OCI-LY7 (cell line): ENCODE data around the gene DPT. TPM values are rescaled to one million over a fixed set of nuclear protein-coding genes. Genes with fewer than 3 reads are reported as not detected.

ENCODE experiments used
- BruUV-seq: library from RNA; stranded (reverse); fragments of 400-500 nt; replicated peaks from 2 replicates; lab custom pipeline; 2021; lab: Mats Ljungman, UMichigan
- CTCF ChIA-PET: fragments of 300-600 bp; sonication (Branson Sonifier 250); formaldehyde crosslinking; loops from one replicate; lab custom pipeline; 2022; ENCODE audit warnings: antibody characterized with exemption; ENCODE audit not compliant: unreplicated experiment; lab: Charles Lee
- POLR2A ChIA-PET: fragments of 300-600 bp; sonication (Branson Sonifier 250); formaldehyde crosslinking; loops from one replicate; lab custom pipeline; 2022; ENCODE audit warnings: antibody characterized with exemption; lab: Charles Lee
- DNase-seq: peaks from one replicate; pipeline ENCODE4 v3.0.0-alpha.2; 2015; ENCODE audit warnings: low spot score
- H2AFZ ChIP-seq: fragments of 200-600 bp; sonication (generic), shearing (Covaris generic); 2 replicates; pipeline ENCODE4 v1.6.1; 2014; ENCODE audit warnings: mild to moderate bottlenecking, antibody characterized with exemption, low read length, moderate library complexity
- H3K27ac ChIP-seq: fragments of 200-600 bp; sonication (generic); 2 replicates; pipeline ENCODE4 v1.5.1; 2014; ENCODE audit warnings: mixed run types, low read depth, mild to moderate bottlenecking, moderate library complexity, low read length, inconsistent platforms; ENCODE audit not compliant: poor library complexity, severe bottlenecking
- H3K36me3 ChIP-seq: fragments of 200-600 bp; sonication (generic); 2 replicates; pipeline ENCODE4 v1.6.1; 2014; ENCODE audit warnings: mild to moderate bottlenecking, antibody characterized with exemption, low read length, moderate library complexity, mixed read lengths; ENCODE audit not compliant: insufficient read depth
- H3K4me1 ChIP-seq: fragments of 200-600 bp; sonication (generic); 2 replicates; pipeline ENCODE4 v1.5.1; 2014; ENCODE audit warnings: mild to moderate bottlenecking, low read length; ENCODE audit not compliant: insufficient read depth, poor library complexity, severe bottlenecking
- H3K4me2 ChIP-seq: fragments of 200-600 bp; sonication (generic); 2 replicates; pipeline ENCODE4 v1.6.1; 2014; ENCODE audit warnings: mild to moderate bottlenecking, low read length
- H3K4me3 ChIP-seq: fragments of 200-600 bp; sonication (generic); 2 replicates; pipeline ENCODE4 v1.5.1; 2014; ENCODE audit warnings: mild to moderate bottlenecking, low read depth, low read length; ENCODE audit not compliant: poor library complexity, severe bottlenecking
- H3K79me2 ChIP-seq: fragments of 200-600 bp; sonication (generic); 2 replicates; pipeline ENCODE4 v1.6.1; 2016; ENCODE audit warnings: low read depth, mild to moderate bottlenecking, low read length, moderate library complexity, mixed read lengths; ENCODE audit not compliant: insufficient read depth
- H3K9me2 ChIP-seq: fragments of 200-600 bp; sonication (generic); 2 replicates; pipeline ENCODE4 v1.6.1; 2016; ENCODE audit warnings: mild to moderate bottlenecking, low read length, mixed read lengths; ENCODE audit not compliant: insufficient read depth
- H3K9me3 ChIP-seq: fragments of 200-600 bp; sonication (generic); 2 replicates; pipeline ENCODE4 v1.6.1; 2014; ENCODE audit warnings: mild to moderate bottlenecking, mixed run types, low read length, mixed read lengths
- H4K20me1 ChIP-seq: fragments of 200-600 bp; sonication (generic); 2 replicates; pipeline ENCODE4 v1.6.1; 2014; ENCODE audit warnings: mild to moderate bottlenecking, antibody characterized with exemption, low read length, moderate library complexity, mixed read lengths; ENCODE audit not compliant: insufficient read depth
- CTCF ChIP-seq: fragments of 200-600 bp; sonication (generic); conservative IDR thresholded peaks from 2 replicates; pipeline ENCODE4 v1.5.1; 2014; ENCODE audit warnings: mild to moderate bottlenecking, antibody characterized with exemption, low read length, moderate library complexity, mixed read lengths
- EZH2phosphoT487 ChIP-seq: fragments of 200-600 bp; sonication (generic); IDR thresholded peaks from 2 replicates; pipeline ENCODE4 v1.6.1; 2018; ENCODE audit warnings: low read depth, borderline replicate concordance, mild to moderate bottlenecking, mixed run types, antibody characterized with exemption, low read length, moderate library complexity, mixed read lengths
- intact Hi-C: fragments of 100-400 bp; cut with micrococcal nuclease; formaldehyde crosslinking; loops from one replicate; pipeline ENCODE4 v1.10.0; 2022; ENCODE audit not compliant: unreplicated experiment
- total RNA-seq, 2 experiments: library from RNA; depleted of rRNA in 1 of 2; stranded (reverse); fragments of >200 nt in 1 of 2; shearing (Covaris generic) in 1 of 2; gene quantifications; 2 replicates each; pipeline ENCODE4 v1.2.3, GENCODE V29; 2014 to 2022

DPT gene
- total RNA-seq, 2 experiments from 2014 or later: not detected

- no peak for DNase-seq
- H3K36me3 ChIP-seq: no peaks in the 10 kb centered on the region
- H2AFZ ChIP-seq: no peak overlapping the region
- POLR2A ChIA-PET: no interaction called here
- intact Hi-C loops: no loop called here
- H3K9me3 ChIP-seq: no peaks in the 10 kb centered on the region
- no TSS peak for BruUV-seq
- no peaks in the 10 kb centered on the region for H3K79me2 ChIP-seq
- no peaks in the 10 kb centered on the region for H3K4me1 ChIP-seq
- H4K20me1 ChIP-seq: no peaks in the 10 kb centered on the region
- H3K4me3 ChIP-seq: no peak overlapping the region
- no peak overlapping the region for H3K4me2 ChIP-seq
- CTCF ChIA-PET: no interaction called here
- no peak for TF ChIP-seq EZH2phosphoT487
- TF ChIP-seq CTCF: no peak
- no peak overlapping the region for H3K27ac ChIP-seq
- no peaks in the 10 kb centered on the region for H3K9me2 ChIP-seq
Observed at GRCh38 chr1:168742386-168742785, 13.4 kb upstream of the DPT start.

- Histone ChIP-seq H3K9me3 (no peaks in the 10 kb centered on the region), H3K36me3 (no peaks in the 10 kb centered on the region), H3K4me1 (no peaks in the 10 kb centered on the region), H3K9me2 (no peaks in the 10 kb centered on the region), H2AFZ (no peak overlapping the region), H3K79me2 (no peaks in the 10 kb centered on the region), H3K4me2 (no peak overlapping the region), H4K20me1 (no peaks in the 10 kb centered on the region), H3K27ac (no peak overlapping the region), H3K4me3 (no peak overlapping the region)
- intact Hi-C loops: no loop called here
- TF ChIP-seq CTCF (no peak), EZH2phosphoT487 (no peak)
- BruUV-seq: no TSS peak
- ChIA-PET POLR2A (no interaction called here), CTCF (no interaction called here)
- DNase-seq: no peak
Observed at GRCh38 chr1:168739908-168740307, 10.9 kb upstream of the DPT start.

- H3K4me3 ChIP-seq: no peak overlapping the region
- intact Hi-C loops: no loop called here
- no peaks in the 10 kb centered on the region for H3K4me1 ChIP-seq
- CTCF ChIA-PET: no interaction called here
- no peak for TF ChIP-seq CTCF
- TF ChIP-seq EZH2phosphoT487: no peak
- BruUV-seq: no TSS peak
- no peaks in the 10 kb centered on the region for H3K9me2 ChIP-seq
- no peak overlapping the region for H2AFZ ChIP-seq
- no peak overlapping the region for H3K4me2 ChIP-seq
- POLR2A ChIA-PET: no interaction called here
- no peaks in the 10 kb centered on the region for H4K20me1 ChIP-seq
- DNase-seq: no peak
- H3K79me2 ChIP-seq: no peaks in the 10 kb centered on the region
- no peaks in the 10 kb centered on the region for H3K9me3 ChIP-seq
- H3K36me3 ChIP-seq: no peaks in the 10 kb centered on the region
- no peak overlapping the region for H3K27ac ChIP-seq
Observed at GRCh38 chr1:168736520-168736919, 7.5 kb upstream of the DPT start.
